Tibial nerve (tissue), 4 donors: ENCODE results near the gene ZBTB16.

Experiments used
- CTCF ChIP-seq, 5 experiments: fragments of 200-600 bp in 3 of 5; fragments of 450-650 bp in 2 of 5; sonication (generic) in 3 of 5; IDR thresholded peaks; one replicate each; pipeline ENCODE4 v1.5.1; 2016 to 2019; ENCODE audit warnings: antibody characterized with exemption in 5 of 5, mild to moderate bottlenecking in 3 of 5, moderate library complexity in 2 of 5
- EP300 ChIP-seq, 2 donors: sonication (generic); formaldehyde crosslinking; IDR thresholded peaks; one replicate each; pipeline ENCODE4 v1.6.1; 2017; ENCODE audit warnings: antibody characterized with exemption in 2 of 2, mild to moderate bottlenecking in 1 of 2
- POLR2A ChIP-seq, 2 donors: fragments of 450-650 bp; IDR thresholded peaks; one replicate each; pipeline ENCODE4 v1.6.1; 2017; ENCODE audit warnings: antibody characterized with exemption in 2 of 2, mild to moderate bottlenecking in 2 of 2, moderate library complexity in 2 of 2

DNA sequence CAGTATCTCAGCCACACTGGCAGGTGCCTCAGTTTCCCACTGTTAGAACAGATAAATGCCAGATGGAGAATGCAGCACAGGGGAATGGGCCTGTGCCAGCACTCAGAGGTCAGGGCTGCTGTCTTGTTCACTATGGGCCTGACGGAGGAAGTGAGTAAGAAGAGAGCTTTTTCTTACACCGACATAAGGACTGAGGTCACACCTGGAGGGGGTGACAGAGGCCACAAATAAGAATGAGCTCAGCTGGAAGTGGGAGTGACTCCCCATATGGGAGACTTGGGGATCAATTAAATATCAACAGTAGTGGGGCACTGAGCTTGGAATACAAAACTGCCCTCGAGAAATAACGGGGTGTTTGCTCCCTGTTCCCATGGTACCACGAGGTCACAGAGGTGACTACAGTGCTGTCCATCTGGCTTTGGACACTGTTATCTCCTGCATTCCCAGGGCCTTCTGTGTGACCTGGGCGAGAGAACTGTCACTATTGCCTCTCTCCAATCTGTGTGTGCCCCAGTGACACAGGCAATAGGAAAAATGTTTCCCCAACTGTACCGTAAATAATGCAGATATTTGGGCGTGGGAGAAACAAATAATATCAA is 142.6 kb downstream of the ZBTB16 start:
- TF ChIP-seq CTCF (IDR thresholded peaks at IDR 0.05) (no peak), POLR2A (IDR thresholded peaks at IDR 0.05) (no peak), EP300 (IDR thresholded peaks at IDR 0.05) (no peak)
